Uterus (tissue), 4 donors: Measurements from ENCODE around the gene NTSR1. TPM values are rescaled to one million over a fixed set of nuclear protein-coding genes. Genes with fewer than 3 reads are reported as not detected.

Experiments
- DNase-seq, 2 donors: peaks; one replicate each; pipeline ENCODE4 v3.0.0-alpha.2; 2019 to 2020
- H3K27ac ChIP-seq, 2 donors: fragments of 200-600 bp; sonication (generic); 1 replicate in 1 of 2; 2 replicates in 1 of 2; pipeline ENCODE4 v1.5.1; 2016 to 2018
- H3K27me3 ChIP-seq, 2 donors: fragments of 200-600 bp; sonication (generic); one replicate each; pipeline ENCODE4 v1.5.1; 2018 to 2019; ENCODE audit warnings: control low read depth in 1 of 2
- H3K36me3 ChIP-seq, 2 donors: fragments of 200-600 bp; sonication (generic); one replicate each; pipeline ENCODE4 v1.5.1; 2019; ENCODE audit warnings: control low read depth in 1 of 2
- H3K4me1 ChIP-seq, 2 donors: fragments of 200-600 bp; sonication (generic); one replicate each; pipeline ENCODE4 v1.5.1; 2018 to 2019; ENCODE audit warnings: control low read depth in 1 of 2
- H3K4me3 ChIP-seq, 2 donors: fragments of 200-600 bp; sonication (generic); 1 replicate in 1 of 2; 2 replicates in 1 of 2; pipeline ENCODE4 v1.5.1; 2018 to 2019; ENCODE audit warnings: mild to moderate bottlenecking in 1 of 2
- H3K9me3 ChIP-seq, 2 donors: fragments of 200-600 bp; sonication (generic); one replicate each; pipeline ENCODE4 v1.5.1; 2019; ENCODE audit warnings: control low read depth in 1 of 2
- CTCF ChIP-seq, 4 experiments: fragments of 200-600 bp in 2 of 4; fragments of 450-650 bp in 2 of 4; sonication (generic) in 2 of 4; IDR thresholded peaks; one replicate each; pipeline ENCODE4 v1.5.1; 2016 to 2019; ENCODE audit warnings: antibody characterized with exemption in 4 of 4, mild to moderate bottlenecking in 2 of 4, moderate library complexity in 1 of 4
- POLR2A ChIP-seq, 2 donors: fragments of 450-650 bp; IDR thresholded peaks; one replicate each; pipeline ENCODE4 v1.6.1; 2016; ENCODE audit warnings: antibody characterized with exemption in 2 of 2, mild to moderate bottlenecking in 1 of 2, moderate library complexity in 1 of 2
- intact Hi-C: fragments of 100-400 bp; cut with DNase I; formaldehyde crosslinking; loops from one replicate; pipeline ENCODE4 v1.15.1; 2023; ENCODE audit warnings: low total_unique reads
- total RNA-seq, 4 donors: library from RNA; depleted of rRNA in 3 of 4; stranded (reverse); fragments of >200 nt in 3 of 4; gene quantifications; one replicate each; pipeline versions ENCODE4 v1.1.0 to v1.2.4, GENCODE V29; 2014 to 2023
- donor health status: DM: yes; HTN: yes; CAD: no.

Gene NTSR1
- total RNA-seq, 4 donors from 2014 or later: not detected

DNA sequence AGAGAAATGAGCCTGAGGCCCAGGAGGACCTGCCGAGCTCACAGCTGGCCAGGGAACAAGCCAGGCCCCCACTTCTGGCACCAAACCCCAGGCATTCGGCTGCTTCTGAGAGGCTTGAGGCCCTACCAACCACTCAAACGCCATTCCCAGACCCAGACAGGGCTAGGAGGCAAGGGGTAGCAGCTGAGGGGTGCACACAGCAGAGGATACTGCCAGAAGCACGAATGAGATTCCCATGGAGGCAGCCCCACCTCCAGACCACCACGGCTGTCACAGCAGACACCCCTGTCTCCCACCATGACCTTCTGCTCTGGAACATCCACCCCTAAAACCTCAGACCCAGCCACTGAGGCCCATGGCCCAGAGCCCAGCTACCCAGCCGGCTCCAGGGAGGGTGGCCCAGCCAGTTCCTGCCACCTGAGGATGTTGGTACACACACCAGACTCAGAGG lies 36.1 kb downstream of the NTSR1 start:
- DNase-seq: no peak
- TF ChIP-seq POLR2A (IDR thresholded peaks at IDR 0.05) (no peak), CTCF (IDR thresholded peaks at IDR 0.05) (no peak)
- H3K27ac ChIP-seq: no peak overlapping the region
- H3K4me1 ChIP-seq: no peaks in the 10 kb centered on the region
- H3K9me3 ChIP-seq: no peaks in the 10 kb centered on the region
- intact Hi-C loops: no loop called here
- no peak overlapping the region for H3K4me3 ChIP-seq
- peaks cover 0 to 5% of the 10 kb centered on the region in 2 donors for H3K27me3 ChIP-seq
- no peaks in the 10 kb centered on the region for H3K36me3 ChIP-seq

- TF ChIP-seq POLR2A (IDR thresholded peaks at IDR 0.05): no peak
- TF ChIP-seq CTCF (IDR thresholded peaks at IDR 0.05): no peak
- H3K27me3 ChIP-seq: peaks cover 0 to 5% of the 10 kb centered on the region in 2 donors
- no peak for DNase-seq
- no peaks in the 10 kb centered on the region for H3K9me3 ChIP-seq
- no peaks in the 10 kb centered on the region for H3K36me3 ChIP-seq
- no peaks in the 10 kb centered on the region for H3K4me1 ChIP-seq
- H3K27ac ChIP-seq: no peak overlapping the region
- H3K4me3 ChIP-seq: no peak overlapping the region
- intact Hi-C loops: no loop called here
Measured at GRCh38 chr20:62745279-62745951, 36.8 kb downstream of the NTSR1 start.

GRCh38 chr20:62745952-62746288 lies 37.3 kb downstream of the NTSR1 start:
- Histone ChIP-seq H3K27me3 (peaks cover 0 to 2% of the 10 kb centered on the region in 2 donors), H3K4me3 (no peak overlapping the region), H3K4me1 (no peaks in the 10 kb centered on the region), H3K36me3 (no peaks in the 10 kb centered on the region), H3K27ac (no peak overlapping the region), H3K9me3 (no peaks in the 10 kb centered on the region)
- intact Hi-C loops: no loop called here
- no peak for DNase-seq
- no peak for TF ChIP-seq POLR2A (IDR thresholded peaks at IDR 0.05)
- no peak for TF ChIP-seq CTCF (IDR thresholded peaks at IDR 0.05)

DNA sequence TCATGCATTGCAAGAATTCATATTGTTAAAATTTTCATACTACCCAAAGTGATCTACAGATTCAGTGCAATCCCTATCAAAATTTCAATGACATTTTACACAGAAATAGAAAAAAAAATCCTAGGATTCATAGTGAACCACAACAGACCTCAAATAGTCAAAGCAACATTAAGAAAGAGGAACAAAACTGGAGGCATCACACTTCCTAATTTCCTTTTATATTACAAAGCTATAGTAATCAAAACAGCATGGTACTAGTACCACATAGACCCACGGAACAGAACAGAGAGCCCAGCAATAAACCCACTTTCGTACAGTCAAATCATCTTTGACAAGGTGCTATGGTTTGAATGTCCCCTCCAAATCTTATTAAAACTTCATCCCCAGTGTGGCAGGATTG lies 39.7 kb downstream of the NTSR1 start:
- Histone ChIP-seq H3K4me3 (no peak overlapping the region), H3K36me3 (no peaks in the 10 kb centered on the region), H3K27me3 (no peaks in the 10 kb centered on the region), H3K4me1 (no peaks in the 10 kb centered on the region), H3K9me3 (no peaks in the 10 kb centered on the region), H3K27ac (no peak overlapping the region)
- no peak for TF ChIP-seq CTCF (IDR thresholded peaks at IDR 0.05)
- TF ChIP-seq POLR2A (IDR thresholded peaks at IDR 0.05): no peak
- intact Hi-C loops: no loop called here
- no peak for DNase-seq

- Histone ChIP-seq H3K36me3 (no peaks in the 10 kb centered on the region), H3K9me3 (no peaks in the 10 kb centered on the region), H3K4me1 (no peaks in the 10 kb centered on the region), H3K4me3 (no peak overlapping the region), H3K27ac (no peak overlapping the region), H3K27me3 (no peaks in the 10 kb centered on the region)
- DNase-seq: no peak
- intact Hi-C loops: no loop called here
- TF ChIP-seq POLR2A (IDR thresholded peaks at IDR 0.05): no peak
- TF ChIP-seq CTCF (IDR thresholded peaks at IDR 0.05): no peak
Measured at GRCh38 chr20:62749851-62750445, 41.3 kb downstream of the NTSR1 start.
